Parathyroid adenoma (tissue), 2 donors: ENCODE results near the gene EML6.

Experiments
- H2AFZ ChIP-seq: fragments of 300-600 bp; sonication (generic); one replicate; pipeline ENCODE4 v1.7.0; 2017; ENCODE audit warnings: antibody characterized with exemption, mild to moderate bottlenecking
- H3K27ac ChIP-seq: fragments of 300-600 bp; sonication (generic); one replicate; pipeline ENCODE4 v1.7.0; 2017
- H3K27me3 ChIP-seq: fragments of 300-600 bp; sonication (generic); one replicate; pipeline ENCODE4 v1.7.0; 2017; ENCODE audit warnings: low read length; ENCODE audit not compliant: control insufficient read depth, insufficient read depth
- H3K36me3 ChIP-seq: fragments of 300-600 bp; sonication (generic); one replicate; pipeline ENCODE4 v1.7.0; 2017; ENCODE audit warnings: low read length; ENCODE audit not compliant: control insufficient read depth, insufficient read depth
- H3K4me1 ChIP-seq: fragments of 300-600 bp; sonication (generic); one replicate; pipeline ENCODE4 v1.7.0; 2017; ENCODE audit warnings: control low read depth
- H3K4me2 ChIP-seq: fragments of 300-600 bp; sonication (generic); one replicate; pipeline ENCODE4 v1.7.0; 2017; ENCODE audit warnings: low read length
- H3K4me3 ChIP-seq: fragments of 300-600 bp; sonication (generic); one replicate; pipeline ENCODE4 v1.7.0; 2017; ENCODE audit warnings: low read depth, low read length
- H3K79me2 ChIP-seq: fragments of 300-600 bp; sonication (generic); one replicate; pipeline ENCODE4 v1.7.0; 2017; ENCODE audit warnings: control low read depth
- H3K9ac ChIP-seq: fragments of 300-600 bp; sonication (generic); one replicate; pipeline ENCODE4 v1.7.0; 2017; ENCODE audit warnings: mild to moderate bottlenecking
- H3K9me3 ChIP-seq: fragments of 300-600 bp; sonication (generic); one replicate; pipeline ENCODE4 v1.7.0; 2017; ENCODE audit warnings: low read length; ENCODE audit not compliant: control insufficient read depth
- TF ChIP-seq, protein P1 (sequence below): fragments of 300-600 bp; sonication (generic); IDR thresholded peaks from one replicate; pipeline ENCODE4 v1.7.0; 2017; ENCODE audit warnings: antibody characterized with exemption, mild to moderate bottlenecking
- donor health status: primary hyperparathyroidism.

EML6 gene

DNA sequence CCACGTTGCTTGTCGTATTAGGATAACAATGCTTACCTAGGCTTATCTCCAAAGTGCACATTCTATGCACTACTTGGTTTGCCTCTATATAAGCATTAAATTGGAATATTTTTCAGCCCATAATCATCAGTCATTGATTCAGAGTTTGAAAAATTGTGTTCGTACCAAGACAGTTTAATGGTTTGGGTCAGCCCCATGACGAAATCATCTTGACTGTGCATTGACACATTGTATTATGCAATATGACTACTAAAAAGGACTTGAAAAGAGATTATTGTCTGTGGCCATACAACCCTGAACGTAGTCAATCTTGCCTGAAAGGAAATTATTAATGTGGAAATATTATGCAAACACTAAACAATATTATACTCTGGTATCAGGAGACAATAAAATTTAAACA, 141.3 kb downstream of the EML6 start:
- Histone ChIP-seq H2AFZ (no peak overlapping the region), H3K4me3 (no peak overlapping the region), H3K79me2 (no peaks in the 10 kb centered on the region), H3K4me1 (no peaks in the 10 kb centered on the region), H3K27me3 (no peaks in the 10 kb centered on the region), H3K27ac (no peak overlapping the region), H3K9ac (no peak overlapping the region), H3K36me3 (no peaks in the 10 kb centered on the region), H3K9me3 (no peaks in the 10 kb centered on the region), H3K4me2 (no peak overlapping the region)
- TF ChIP-seq, protein P1, sequence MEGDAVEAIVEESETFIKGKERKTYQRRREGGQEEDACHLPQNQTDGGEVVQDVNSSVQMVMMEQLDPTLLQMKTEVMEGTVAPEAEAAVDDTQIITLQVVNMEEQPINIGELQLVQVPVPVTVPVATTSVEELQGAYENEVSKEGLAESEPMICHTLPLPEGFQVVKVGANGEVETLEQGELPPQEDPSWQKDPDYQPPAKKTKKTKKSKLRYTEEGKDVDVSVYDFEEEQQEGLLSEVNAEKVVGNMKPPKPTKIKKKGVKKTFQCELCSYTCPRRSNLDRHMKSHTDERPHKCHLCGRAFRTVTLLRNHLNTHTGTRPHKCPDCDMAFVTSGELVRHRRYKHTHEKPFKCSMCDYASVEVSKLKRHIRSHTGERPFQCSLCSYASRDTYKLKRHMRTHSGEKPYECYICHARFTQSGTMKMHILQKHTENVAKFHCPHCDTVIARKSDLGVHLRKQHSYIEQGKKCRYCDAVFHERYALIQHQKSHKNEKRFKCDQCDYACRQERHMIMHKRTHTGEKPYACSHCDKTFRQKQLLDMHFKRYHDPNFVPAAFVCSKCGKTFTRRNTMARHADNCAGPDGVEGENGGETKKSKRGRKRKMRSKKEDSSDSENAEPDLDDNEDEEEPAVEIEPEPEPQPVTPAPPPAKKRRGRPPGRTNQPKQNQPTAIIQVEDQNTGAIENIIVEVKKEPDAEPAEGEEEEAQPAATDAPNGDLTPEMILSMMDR = no peak

DNA sequence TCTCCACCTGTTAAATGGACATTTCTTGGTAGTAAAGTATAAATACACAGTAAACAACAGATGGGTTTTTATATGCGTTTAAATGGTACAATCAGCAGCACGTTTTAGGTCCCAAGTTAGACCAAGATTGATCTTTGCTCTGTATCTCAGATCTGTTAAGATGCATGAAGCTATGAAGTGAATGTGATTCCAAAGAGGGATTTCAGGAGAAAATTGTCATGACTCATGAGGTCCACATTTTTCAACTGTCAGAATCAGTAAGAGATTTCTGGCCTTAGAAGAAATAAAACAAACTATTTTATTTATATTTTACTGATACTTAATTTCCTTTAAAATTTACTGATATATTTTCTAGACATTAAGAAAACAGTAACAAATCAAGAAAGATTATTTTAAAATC, 142.7 kb downstream of the EML6 start:
- Histone ChIP-seq H3K4me2 (no peak overlapping the region), H2AFZ (no peak overlapping the region), H3K9ac (no peak overlapping the region), H3K79me2 (no peaks in the 10 kb centered on the region), H3K27me3 (no peaks in the 10 kb centered on the region), H3K4me1 (no peaks in the 10 kb centered on the region), H3K27ac (no peak overlapping the region), H3K4me3 (no peak overlapping the region), H3K9me3 (no peaks in the 10 kb centered on the region), H3K36me3 (no peaks in the 10 kb centered on the region)
- TF ChIP-seq, protein P1 = no peak

DNA sequence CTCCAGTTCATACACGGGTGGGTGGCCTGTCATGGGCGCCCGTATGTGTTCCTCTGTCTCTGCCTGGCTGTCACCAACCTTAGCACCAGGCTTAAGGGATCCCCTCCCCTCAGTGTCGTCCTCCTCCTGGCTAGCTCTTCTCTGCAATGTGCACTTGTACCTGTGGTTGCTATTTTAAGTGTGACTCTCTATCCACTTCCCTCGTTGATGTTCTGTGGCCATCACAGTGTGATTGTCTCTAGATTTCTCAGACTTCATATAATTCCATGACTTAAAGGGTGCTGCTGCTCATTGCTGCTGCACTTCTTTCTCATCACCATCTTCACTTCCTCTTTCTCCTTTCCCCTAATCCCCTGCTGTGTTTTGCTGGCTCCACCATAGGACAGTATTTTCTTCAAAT, 143.4 kb downstream of the EML6 start:
- H3K4me3 ChIP-seq = no peak overlapping the region
- no peaks in the 10 kb centered on the region for H3K27me3 ChIP-seq
- H3K79me2 ChIP-seq = no peaks in the 10 kb centered on the region
- no peaks in the 10 kb centered on the region for H3K36me3 ChIP-seq
- H3K9ac ChIP-seq = no peak overlapping the region
- TF ChIP-seq, protein P1 = no peak
- no peak overlapping the region for H3K4me2 ChIP-seq
- H3K9me3 ChIP-seq = no peaks in the 10 kb centered on the region
- no peaks in the 10 kb centered on the region for H3K4me1 ChIP-seq
- no peak overlapping the region for H3K27ac ChIP-seq
- H2AFZ ChIP-seq = no peak overlapping the region

DNA sequence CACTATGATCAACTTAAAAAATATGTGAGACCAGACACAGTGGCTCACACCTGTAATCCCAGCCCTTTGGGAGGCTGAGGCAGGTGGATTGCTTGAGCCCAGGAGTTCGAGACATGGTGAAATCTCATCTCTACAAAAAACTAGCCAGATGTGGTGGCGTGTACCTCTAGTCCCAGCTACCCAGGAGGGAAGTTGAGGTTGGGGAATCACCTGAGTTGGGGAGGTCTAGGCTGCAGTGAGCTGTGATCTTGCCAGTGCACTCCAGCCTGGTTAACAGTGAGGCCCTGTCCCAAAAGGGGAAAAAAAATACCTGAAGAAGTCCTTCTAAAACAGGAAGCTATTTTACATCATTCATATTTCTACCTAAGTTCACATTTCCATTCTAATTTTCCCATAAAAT, 144.0 kb downstream of the EML6 start:
- Histone ChIP-seq H3K9ac (no peak overlapping the region), H3K4me3 (no peak overlapping the region), H3K9me3 (no peaks in the 10 kb centered on the region), H3K79me2 (no peaks in the 10 kb centered on the region), H3K4me2 (no peak overlapping the region), H3K36me3 (no peaks in the 10 kb centered on the region), H3K4me1 (no peaks in the 10 kb centered on the region), H3K27ac (no peak overlapping the region), H2AFZ (no peak overlapping the region), H3K27me3 (no peaks in the 10 kb centered on the region)
- TF ChIP-seq, protein P1 = no peak

DNA sequence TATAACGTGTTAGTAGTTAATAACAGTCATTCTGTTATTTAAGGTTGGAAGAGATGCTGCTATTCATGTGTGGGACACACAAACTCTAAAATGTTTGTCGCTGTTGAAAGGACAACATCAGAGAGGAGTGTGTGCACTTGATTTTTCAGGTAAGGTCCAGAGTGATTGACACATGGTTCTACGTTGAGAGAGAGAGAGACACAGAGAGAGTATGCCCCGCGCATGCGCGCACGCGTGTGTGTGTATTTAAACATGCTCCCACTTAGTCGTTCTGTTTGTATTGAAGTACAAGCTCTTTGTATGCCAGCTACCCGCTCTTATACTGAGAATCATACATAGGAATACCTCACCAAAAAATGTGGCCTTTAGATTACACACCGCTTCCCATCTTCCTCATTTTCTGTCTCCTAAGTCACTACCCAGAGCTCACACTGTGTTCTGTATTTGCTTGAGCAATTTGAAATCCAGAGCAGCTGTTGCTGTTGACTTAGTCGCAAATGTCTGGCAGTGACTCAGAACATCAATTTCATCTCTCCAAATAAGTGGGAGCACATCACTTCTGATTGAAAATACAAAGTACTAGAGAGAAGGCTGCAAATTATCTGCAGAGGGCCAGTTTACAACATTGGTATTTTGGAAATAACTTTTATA, 148.1 kb downstream of the EML6 start:
- H3K27me3 ChIP-seq = no peaks in the 10 kb centered on the region
- no peaks in the 10 kb centered on the region for H3K79me2 ChIP-seq
- H3K4me1 ChIP-seq = no peaks in the 10 kb centered on the region
- H3K9ac ChIP-seq = no peak overlapping the region
- TF ChIP-seq, protein P1 = no peak
- H2AFZ ChIP-seq = no peak overlapping the region
- H3K4me3 ChIP-seq = no peak overlapping the region
- no peaks in the 10 kb centered on the region for H3K36me3 ChIP-seq
- H3K9me3 ChIP-seq = no peaks in the 10 kb centered on the region
- H3K4me2 ChIP-seq = no peak overlapping the region
- no peak overlapping the region for H3K27ac ChIP-seq
